Endothelial cell of umbilical vein (primary cell): ENCODE results near the gene UCMA. TPM values are rescaled to one million over a fixed set of nuclear protein-coding genes. Genes with fewer than 3 reads are reported as not detected.

Experiments
- BruUV-seq: library from RNA; stranded (reverse); fragments of 400-500 nt; replicated peaks from 2 replicates; lab custom pipeline; 2021; lab: Mats Ljungman, UMichigan
- CTCF ChIA-PET: fragments of 300-600, 350-600 bp; sonication (Branson Sonifier 250); formaldehyde crosslinking; loops from one replicate; lab custom pipeline; 2021; ENCODE audit warnings: antibody characterized with exemption, inconsistent platforms; lab: Charles Lee
- POLR2A ChIA-PET: fragments of 300-600, 350-600 bp; sonication (Branson Sonifier 250); formaldehyde crosslinking; loops from one replicate; lab custom pipeline; 2021; ENCODE audit warnings: antibody characterized with exemption, inconsistent platforms; lab: Charles Lee
- DNase-seq: peaks from one replicate; pipeline ENCODE4 v3.0.0-alpha.2; 2011; ENCODE audit warnings: low read depth, low spot score
- FAIRE-seq: peaks from 2 replicates; lab custom pipeline; 2011; peaks lifted over from hg19 to GRCh38; lab: Jason Lieb, UNC
- H2AFZ ChIP-seq: 2 replicates; pipeline ENCODE4 v1.6.0; 2012; ENCODE audit warnings: low read depth, low read length, control low read depth, inconsistent platforms
- H3K27ac ChIP-seq: 2 replicates; pipeline ENCODE4 v1.5.1; 2011; ENCODE audit warnings: low read depth, mild to moderate bottlenecking, control low read depth, low read length, moderate library complexity; ENCODE audit not compliant: insufficient read depth
- H3K27me3 ChIP-seq, 2 experiments: 2 replicates each; pipeline versions ENCODE4 v1.6.0 to v1.6.1; 2011; ENCODE audit warnings: low read length in 2 of 2, mixed read lengths in 1 of 2; ENCODE audit not compliant: control insufficient read depth in 2 of 2, insufficient read depth in 2 of 2
- H3K36me3 ChIP-seq, 2 experiments: 2 replicates in 1 of 2; 3 replicates in 1 of 2; pipeline ENCODE4 v1.5.1; 2011; ENCODE audit warnings: low read length in 2 of 2, mild to moderate bottlenecking in 1 of 2, moderate library complexity in 1 of 2; ENCODE audit not compliant: control insufficient read depth in 2 of 2, insufficient read depth in 2 of 2; ENCODE audit errors: extremely low read depth in 1 of 2
- H3K4me1 ChIP-seq: 3 replicates; pipeline ENCODE4 v1.5.1; 2011; ENCODE audit warnings: mild to moderate bottlenecking, low read length; ENCODE audit not compliant: control insufficient read depth, insufficient read depth; ENCODE audit errors: extremely low read depth
- H3K4me2 ChIP-seq: 2 replicates; pipeline ENCODE4 v1.6.1; 2011; ENCODE audit warnings: low read length, control low read depth, mixed read lengths; ENCODE audit not compliant: insufficient read depth
- H3K4me3 ChIP-seq, 3 experiments: fragments of 200-600 bp in 1 of 3; sonication (generic), shearing (Covaris generic) in 1 of 3; replicated peaks in 1 of 3; 2 replicates each; pipeline ENCODE4 v1.5.1; 2011 to 2016; ENCODE audit warnings: control low read depth in 3 of 3, low read length in 3 of 3, mild to moderate bottlenecking in 2 of 3, inconsistent platforms in 1 of 3, low read depth in 1 of 3, moderate library complexity in 1 of 3; ENCODE audit not compliant: insufficient read depth in 1 of 3
- H3K79me2 ChIP-seq: 2 replicates; pipeline ENCODE4 v1.6.0; 2012; ENCODE audit warnings: low read length, inconsistent platforms; ENCODE audit not compliant: control insufficient read depth, insufficient read depth
- H3K9ac ChIP-seq: replicated peaks from 2 replicates; pipeline ENCODE3; 2011; ENCODE audit warnings: low read length, control low read depth; ENCODE audit not compliant: insufficient read depth; ENCODE audit errors: extremely low read depth
- H3K9me1 ChIP-seq: replicated peaks from 3 replicates; pipeline ENCODE4 v1.6.0; 2011; ENCODE audit warnings: mild to moderate bottlenecking, low read length; ENCODE audit not compliant: control insufficient read depth, insufficient read depth; ENCODE audit errors: extremely low read depth
- H3K9me3 ChIP-seq: replicated peaks from 2 replicates; pipeline ENCODE4 v1.5.1; 2012; ENCODE audit warnings: low read length, inconsistent platforms; ENCODE audit not compliant: control insufficient read depth, insufficient read depth
- H4K20me1 ChIP-seq: replicated peaks from 2 replicates; pipeline ENCODE3; 2011; ENCODE audit warnings: mild to moderate bottlenecking, low read length; ENCODE audit not compliant: control insufficient read depth, insufficient read depth; ENCODE audit errors: extremely low read depth
- CTCF ChIP-seq, 2 donors: IDR thresholded peaks; 1 replicate in 1 of 2; 2 replicates in 1 of 2; pipeline ENCODE4 v1.5.1; 2011; ENCODE audit warnings: low read length in 2 of 2, mild to moderate bottlenecking in 2 of 2, moderate library complexity in 2 of 2, control low read depth in 1 of 2, inconsistent platforms in 1 of 2, low read depth in 1 of 2; ENCODE audit not compliant: insufficient read depth in 1 of 2; ENCODE audit errors: extremely low read depth in 1 of 2
- EZH2 ChIP-seq: IDR thresholded peaks from 2 replicates; pipeline ENCODE4 v1.6.1; 2012; ENCODE audit warnings: borderline replicate concordance, low read depth, mild to moderate bottlenecking, moderate library complexity, low read length, inconsistent platforms; ENCODE audit not compliant: severe bottlenecking
- FOS ChIP-seq: IDR thresholded peaks from 2 replicates; pipeline ENCODE4 v1.6.1; 2011; ENCODE audit warnings: mild to moderate bottlenecking, low read length, moderate library complexity, borderline replicate concordance; ENCODE audit not compliant: insufficient read depth
- GATA2 ChIP-seq: IDR thresholded peaks from 2 replicates; pipeline ENCODE4 v1.7.0; 2011; ENCODE audit warnings: low read depth, mild to moderate bottlenecking, moderate library complexity, mixed read lengths, low read length; ENCODE audit not compliant: insufficient read length, insufficient read depth
- JUN ChIP-seq: IDR thresholded peaks from 2 replicates; pipeline ENCODE4 v1.6.1; 2011; ENCODE audit warnings: borderline replicate concordance, low read depth; ENCODE audit not compliant: insufficient read length, insufficient read depth
- MAX ChIP-seq: IDR thresholded peaks from 2 replicates; pipeline ENCODE4 v1.6.1; 2011; ENCODE audit not compliant: insufficient read depth, insufficient read length
- MYC ChIP-seq: IDR thresholded peaks from one replicate; pipeline ENCODE4 v1.6.1; 2011; ENCODE audit warnings: mild to moderate bottlenecking, low read depth, low read length
- POLR2A ChIP-seq: IDR thresholded peaks from 2 replicates; pipeline ENCODE4 v1.6.1; 2012; ENCODE audit warnings: low read depth, mild to moderate bottlenecking, control low read depth, low read length
- POLR2AphosphoS5 ChIP-seq: IDR thresholded peaks from 2 replicates; pipeline ENCODE4 v1.6.1; 2012; ENCODE audit warnings: low read depth, mild to moderate bottlenecking, control low read depth, low read length, moderate library complexity; ENCODE audit not compliant: insufficient read depth
- dilution Hi-C: fragments of 300-500 bp; cut with MboI; formaldehyde crosslinking; loops from one replicate; pipeline ENCODE4 v1.15.0; 2019; ENCODE audit warnings: low sequenced_read_pairs; ENCODE audit not compliant: extremely low pct_ligation_motif_present
- intact Hi-C: fragments of 100-400 bp; cut with micrococcal nuclease; formaldehyde crosslinking; loops from one replicate; pipeline ENCODE4 v1.10.0; 2022
- polyA plus RNA-seq, 4 experiments: library from polyadenylated mRNA; depleted of rRNA in 3 of 4; stranded (reverse) in 3 of 4; unstranded in 1 of 4; fragments of >200 nt; gene quantifications; 2 replicates each; pipeline versions ENCODE4 v1.2.1 to v1.2.3, GENCODE V29; 2011 to 2012; ENCODE audit warnings: missing spikeins in 1 of 4
- total RNA-seq: library from RNA; stranded (reverse); gene quantifications from 2 replicates; pipeline ENCODE4 v1.2.3, GENCODE V29; 2021

UCMA gene
- total and polyA plus RNA-seq, 2 donors (not counting 3 experiments of a cell fraction or from before 2014, with no cell fraction given) = not detected

- dilution Hi-C loops = no loop called here
- DNase-seq (no peak), FAIRE-seq (no peak)
- Histone ChIP-seq H4K20me1 (no peaks in the 10 kb centered on the region), H3K27ac (no peak overlapping the region), H3K4me3 (no peak overlapping the region), H3K9ac (no peak overlapping the region), H3K79me2 (no peaks in the 10 kb centered on the region), H3K4me1 (no peaks in the 10 kb centered on the region), H3K27me3 (no peaks in the 10 kb centered on the region), H3K4me2 (no peak overlapping the region), H3K9me3 (no peaks in the 10 kb centered on the region), H2AFZ (no peak overlapping the region), H3K9me1 (no peaks in the 10 kb centered on the region), H3K36me3 (peaks cover 0 to 5% of the 10 kb centered on the region in 2 experiments)
- BruUV-seq = no TSS peak
- POLR2A ChIA-PET = no interaction called here
- CTCF ChIA-PET = interaction anchor here (2.2 kb wide), 1 partner anchor 15 kb away, joined by 10 read pairs; no protein-coding TSS in a partner anchor
- intact Hi-C loops = no loop called here
- TF ChIP-seq POLR2A = no peak
- TF ChIP-seq GATA2 = no peak
- no peak for TF ChIP-seq MAX
- no peak for TF ChIP-seq FOS
- TF ChIP-seq POLR2AphosphoS5 = no peak
- TF ChIP-seq MYC = no peak
- no peak for TF ChIP-seq CTCF (IDR thresholded peaks at IDR 0.05; ENCODE audit: extremely low read depth in 1 of 2, insufficient read depth in 1 of 2, low read depth in 1 of 2, low read length in 2 of 2)
- no peak for TF ChIP-seq JUN
- no peak for TF ChIP-seq EZH2
Observed at GRCh38 chr10:13191362-13191761, 42.8 kb downstream of the UCMA start.
